Vagina (tissue), 2 donors: ENCODE data around the gene ARTN. TPM values are rescaled to one million over a fixed set of nuclear protein-coding genes. Genes with fewer than 3 reads are reported as not detected.

ENCODE experiments used
- DNase-seq, 2 donors: peaks; one replicate each; pipeline ENCODE4 v3.0.0-alpha.2; 2017; ENCODE audit errors: extremely low spot score in 2 of 2
- H3K27ac ChIP-seq: fragments of 200-600 bp; sonication (generic); one replicate; pipeline ENCODE4 v1.5.1; 2019
- H3K27me3 ChIP-seq: fragments of 200-600 bp; sonication (generic); one replicate; pipeline ENCODE4 v1.5.1; 2019
- H3K36me3 ChIP-seq, 2 donors: fragments of 200-600 bp; sonication (generic); one replicate each; pipeline ENCODE4 v1.5.1; 2017 to 2019
- H3K4me1 ChIP-seq: fragments of 200-600 bp; sonication (generic); one replicate; pipeline ENCODE4 v1.5.1; 2019
- H3K4me3 ChIP-seq, 2 donors: fragments of 200-600 bp; sonication (generic); 1 replicate in 1 of 2; 2 replicates in 1 of 2; pipeline ENCODE4 v1.5.1; 2016 to 2019
- H3K9me3 ChIP-seq: fragments of 200-600 bp; sonication (generic); one replicate; pipeline ENCODE4 v1.5.1; 2019
- POLR2A ChIP-seq, 2 donors: fragments of 450-650 bp; IDR thresholded peaks; one replicate each; pipeline ENCODE4 v1.6.1; 2017; ENCODE audit warnings: antibody characterized with exemption in 2 of 2, mild to moderate bottlenecking in 2 of 2, moderate library complexity in 2 of 2
- POLR2AphosphoS5 ChIP-seq, 2 donors: sonication (generic); formaldehyde crosslinking; IDR thresholded peaks; one replicate each; pipeline ENCODE4 v1.9.0; 2017; ENCODE audit warnings: antibody characterized with exemption in 2 of 2, mild to moderate bottlenecking in 2 of 2, low read depth in 1 of 2; ENCODE audit not compliant: insufficient read depth in 1 of 2
- intact Hi-C: fragments of 100-400 bp; cut with DNase I; formaldehyde crosslinking; loops from one replicate; pipeline ENCODE4 v1.15.1; 2023
- total RNA-seq: library from RNA; depleted of rRNA; stranded (reverse); fragments of >200 nt; gene quantifications from one replicate; pipeline ENCODE4 v1.2.3, GENCODE V29; 2016
- TF ChIP-seq, protein P1 (sequence below), 3 experiments: fragments of 450-650 bp in 2 of 3; fragments of 200-600 bp in 1 of 3; sonication (generic) in 1 of 3; IDR thresholded peaks; one replicate each; pipeline ENCODE4 v1.5.1; 2017 to 2019; ENCODE audit warnings: antibody characterized with exemption in 3 of 3, mild to moderate bottlenecking in 2 of 3, moderate library complexity in 2 of 3

ARTN gene
- total RNA-seq, 1 donor from 2014 or later = 17.4 TPM

DNA sequence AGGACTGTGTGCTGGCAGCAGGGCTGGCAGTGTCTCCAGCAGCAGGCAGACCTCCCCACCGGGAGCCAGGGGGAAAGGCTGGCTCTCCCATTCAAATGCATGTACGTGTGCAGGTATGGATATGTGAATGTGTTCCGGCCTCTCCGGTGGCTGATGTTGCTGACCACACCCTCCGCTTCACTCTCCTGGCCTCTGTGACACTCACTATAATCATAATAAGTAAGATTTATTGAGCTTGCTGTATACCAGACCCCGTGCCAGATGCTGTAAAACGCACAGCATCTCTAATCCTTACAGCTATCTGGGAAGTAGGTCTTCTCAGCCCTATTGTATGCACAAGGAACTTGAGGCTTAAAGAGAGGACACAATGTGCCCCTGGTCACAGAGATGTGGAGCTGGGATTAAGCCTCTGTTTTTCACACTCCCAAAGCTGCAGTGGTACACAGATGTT is 20.5 kb upstream of the ARTN start:
- intact Hi-C loops = no loop called here
- no peak for DNase-seq
- Histone ChIP-seq H3K27me3 (no peaks in the 10 kb centered on the region), H3K4me1 (peaks cover 35% of the 10 kb centered on the region), H3K4me3 (no peak overlapping the region), H3K9me3 (no peaks in the 10 kb centered on the region), H3K27ac (no peak overlapping the region), H3K36me3 (no peaks in the 10 kb centered on the region)
- TF ChIP-seq POLR2AphosphoS5 (IDR thresholded peaks at IDR 0.05; ENCODE audit: insufficient read depth in 1 of 2, low read depth in 1 of 2) = peak in 1 of 2 donors; percentile 9
- TF ChIP-seq, protein P1, sequence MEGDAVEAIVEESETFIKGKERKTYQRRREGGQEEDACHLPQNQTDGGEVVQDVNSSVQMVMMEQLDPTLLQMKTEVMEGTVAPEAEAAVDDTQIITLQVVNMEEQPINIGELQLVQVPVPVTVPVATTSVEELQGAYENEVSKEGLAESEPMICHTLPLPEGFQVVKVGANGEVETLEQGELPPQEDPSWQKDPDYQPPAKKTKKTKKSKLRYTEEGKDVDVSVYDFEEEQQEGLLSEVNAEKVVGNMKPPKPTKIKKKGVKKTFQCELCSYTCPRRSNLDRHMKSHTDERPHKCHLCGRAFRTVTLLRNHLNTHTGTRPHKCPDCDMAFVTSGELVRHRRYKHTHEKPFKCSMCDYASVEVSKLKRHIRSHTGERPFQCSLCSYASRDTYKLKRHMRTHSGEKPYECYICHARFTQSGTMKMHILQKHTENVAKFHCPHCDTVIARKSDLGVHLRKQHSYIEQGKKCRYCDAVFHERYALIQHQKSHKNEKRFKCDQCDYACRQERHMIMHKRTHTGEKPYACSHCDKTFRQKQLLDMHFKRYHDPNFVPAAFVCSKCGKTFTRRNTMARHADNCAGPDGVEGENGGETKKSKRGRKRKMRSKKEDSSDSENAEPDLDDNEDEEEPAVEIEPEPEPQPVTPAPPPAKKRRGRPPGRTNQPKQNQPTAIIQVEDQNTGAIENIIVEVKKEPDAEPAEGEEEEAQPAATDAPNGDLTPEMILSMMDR (IDR thresholded peaks at IDR 0.05) = no peak
- TF ChIP-seq POLR2A (IDR thresholded peaks at IDR 0.05) = no peak

- no peaks in the 10 kb centered on the region for H3K27me3 ChIP-seq
- H3K9me3 ChIP-seq = no peaks in the 10 kb centered on the region
- H3K27ac ChIP-seq = peak overlapping the region; percentile 34
- TF ChIP-seq POLR2AphosphoS5 (IDR thresholded peaks at IDR 0.05; ENCODE audit: insufficient read depth in 1 of 2, low read depth in 1 of 2) = no peak
- TF ChIP-seq, protein P1 (IDR thresholded peaks at IDR 0.05) = no peak
- H3K4me1 ChIP-seq = peaks cover 35% of the 10 kb centered on the region
- intact Hi-C loops = no loop called here
- H3K36me3 ChIP-seq = no peaks in the 10 kb centered on the region
- no peak for DNase-seq
- no peak overlapping the region for H3K4me3 ChIP-seq
Observed at GRCh38 chr1:43913666-43914360, 19.8 kb upstream of the ARTN start.

GRCh38 chr1:43914576-43915525 is 18.8 kb upstream of the ARTN start:
- H3K27ac ChIP-seq = no peak overlapping the region
- intact Hi-C loops = no loop called here
- peaks cover 35% of the 10 kb centered on the region for H3K4me1 ChIP-seq
- H3K27me3 ChIP-seq = no peaks in the 10 kb centered on the region
- H3K9me3 ChIP-seq = no peaks in the 10 kb centered on the region
- H3K4me3 ChIP-seq = no peak overlapping the region
- no peak for TF ChIP-seq POLR2AphosphoS5 (IDR thresholded peaks at IDR 0.05; ENCODE audit: insufficient read depth in 1 of 2, low read depth in 1 of 2)
- TF ChIP-seq POLR2A (IDR thresholded peaks at IDR 0.05) = no peak
- TF ChIP-seq, protein P1 (IDR thresholded peaks at IDR 0.05) = no peak
- no peak for DNase-seq
- no peaks in the 10 kb centered on the region for H3K36me3 ChIP-seq

GRCh38 chr1:43919906-43920305 is 13.7 kb upstream of the ARTN start:
- Histone ChIP-seq H3K27me3 (no peaks in the 10 kb centered on the region), H3K4me3 (no peak overlapping the region), H3K36me3 (no peaks in the 10 kb centered on the region), H3K9me3 (no peaks in the 10 kb centered on the region), H3K27ac (no peak overlapping the region), H3K4me1 (peaks cover under 1% of the 10 kb centered on the region)
- DNase-seq = no peak
- intact Hi-C loops = no loop called here
- TF ChIP-seq, protein P1 (IDR thresholded peaks at IDR 0.05) = no peak
- TF ChIP-seq POLR2A (IDR thresholded peaks at IDR 0.05) (no peak), POLR2AphosphoS5 (IDR thresholded peaks at IDR 0.05; ENCODE audit: insufficient read depth in 1 of 2, low read depth in 1 of 2) (no peak)
